Fibroblast of lung (primary cell): ENCODE data around the gene SMOC2.
"Not testable (repeated sequence)": the region's sequence is repeated elsewhere in the genome, so short reads cannot be mapped to it uniquely, and the experiment has no call there.

Source experiments
- CTCF ChIP-seq, 2 donors: IDR thresholded peaks in 1 of 2; conservative IDR thresholded peaks in 1 of 2; 1 replicate in 1 of 2; 2 replicates in 1 of 2; pipeline ENCODE4 v1.5.1; 2011 to 2012; ENCODE audit warnings: low read length in 2 of 2, control low read depth in 1 of 2, inconsistent platforms in 1 of 2, low read depth in 1 of 2, mild to moderate bottlenecking in 1 of 2
- EZH2 ChIP-seq: IDR thresholded peaks from 2 replicates; pipeline ENCODE4 v1.5.1; 2012; ENCODE audit warnings: low read length, control low read depth, mild to moderate bottlenecking; ENCODE audit errors: missing control alignments

- not testable (repeated sequence) for TF ChIP-seq CTCF (conservative IDR thresholded peaks at IDR 0.05 in 1 of 2, IDR thresholded peaks at IDR 0.05 in 1 of 2; ENCODE audit: low read depth in 1 of 2, low read length in 2 of 2); EZH2
Measured at GRCh38 chr6:168694797-168695196, 253.8 kb downstream of the SMOC2 start.
